ENCODE results near the gene C22orf23.

DNA sequence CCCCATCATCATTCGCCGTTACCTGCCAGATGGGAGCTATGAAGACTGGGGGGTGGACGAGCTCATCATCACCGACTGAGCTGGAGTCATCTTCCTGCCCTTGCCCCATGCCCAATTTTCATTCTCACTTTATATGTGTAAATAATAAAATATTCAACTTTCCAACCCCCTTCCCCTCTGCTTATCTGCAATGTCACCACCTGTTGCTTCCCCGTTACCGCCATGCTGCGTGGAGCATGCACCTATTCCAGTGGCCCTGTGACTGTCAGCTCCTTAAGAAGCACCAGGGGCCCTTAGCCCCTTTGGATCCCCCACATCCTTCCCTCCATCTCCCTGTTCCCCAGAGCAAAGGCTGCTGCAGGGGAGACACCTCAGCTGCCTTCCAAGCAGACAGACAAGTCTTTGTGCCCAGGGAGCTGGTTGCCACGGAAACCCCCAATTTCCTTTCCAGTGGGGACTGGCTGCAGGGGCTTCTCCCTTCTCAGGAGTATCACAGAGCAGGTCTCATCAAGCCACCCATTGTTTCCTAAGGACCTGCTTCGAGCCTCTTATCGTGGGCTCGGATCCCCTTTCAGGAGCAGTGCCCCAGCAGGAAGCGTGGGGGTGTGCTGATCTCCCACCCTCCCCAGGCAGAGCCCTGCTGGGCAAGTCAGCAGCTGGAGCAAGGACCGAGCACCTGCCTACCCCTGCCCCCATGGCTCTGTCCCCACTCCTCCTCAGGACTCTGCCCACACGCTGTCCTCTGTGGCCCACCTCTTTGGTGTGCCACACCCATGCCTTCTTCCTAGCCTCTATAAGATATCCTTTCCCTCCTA, 14.4 kb upstream of the C22orf23 start:
- TF ChIP-seq, protein P1, sequence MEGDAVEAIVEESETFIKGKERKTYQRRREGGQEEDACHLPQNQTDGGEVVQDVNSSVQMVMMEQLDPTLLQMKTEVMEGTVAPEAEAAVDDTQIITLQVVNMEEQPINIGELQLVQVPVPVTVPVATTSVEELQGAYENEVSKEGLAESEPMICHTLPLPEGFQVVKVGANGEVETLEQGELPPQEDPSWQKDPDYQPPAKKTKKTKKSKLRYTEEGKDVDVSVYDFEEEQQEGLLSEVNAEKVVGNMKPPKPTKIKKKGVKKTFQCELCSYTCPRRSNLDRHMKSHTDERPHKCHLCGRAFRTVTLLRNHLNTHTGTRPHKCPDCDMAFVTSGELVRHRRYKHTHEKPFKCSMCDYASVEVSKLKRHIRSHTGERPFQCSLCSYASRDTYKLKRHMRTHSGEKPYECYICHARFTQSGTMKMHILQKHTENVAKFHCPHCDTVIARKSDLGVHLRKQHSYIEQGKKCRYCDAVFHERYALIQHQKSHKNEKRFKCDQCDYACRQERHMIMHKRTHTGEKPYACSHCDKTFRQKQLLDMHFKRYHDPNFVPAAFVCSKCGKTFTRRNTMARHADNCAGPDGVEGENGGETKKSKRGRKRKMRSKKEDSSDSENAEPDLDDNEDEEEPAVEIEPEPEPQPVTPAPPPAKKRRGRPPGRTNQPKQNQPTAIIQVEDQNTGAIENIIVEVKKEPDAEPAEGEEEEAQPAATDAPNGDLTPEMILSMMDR (conservative IDR thresholded peaks at IDR 0.05; ENCODE audit: low read depth, low read length), result no peak
- no peak for TF ChIP-seq EZH2 (IDR thresholded peaks at IDR 0.05; ENCODE audit: borderline replicate concordance, low read depth, low read length, poor library complexity, severe bottlenecking)
